Stimulated activated CD8-positive, alpha-beta memory T cell treated with anti-CD3 and anti-CD28 coated beads, Interleukin-4, amount 100 ng/mL, for 1 hour (primary cell): Measurements from ENCODE around the gene TLNRD1.

Experiments
- DNase-seq, 2 donors: peaks; one replicate each; pipeline ENCODE4 v3.0.0-alpha.2; 2020; ENCODE audit warnings: low read depth in 2 of 2, low spot score in 1 of 2

TLNRD1 gene

GRCh38 chr15:81001152-81002008 is 657 bp downstream of the TLNRD1 start:
- no peak for DNase-seq

DNA sequence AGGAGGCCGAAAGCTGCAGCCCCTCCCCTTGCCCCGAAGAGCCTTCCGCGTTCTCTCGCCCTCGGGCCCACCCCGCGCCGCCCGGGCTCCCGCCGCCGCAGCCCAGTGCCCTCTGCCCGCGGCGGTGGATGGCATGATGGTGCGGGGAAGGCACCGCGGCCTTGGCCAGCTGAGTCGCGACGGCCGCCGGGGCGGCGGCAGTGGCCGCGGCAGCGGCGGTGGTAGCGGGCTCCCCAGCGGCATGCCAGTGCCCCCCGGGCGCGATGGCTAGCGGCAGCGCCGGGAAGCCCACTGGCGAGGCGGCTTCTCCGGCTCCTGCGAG is 1.2 kb downstream of the TLNRD1 start:
- DNase-seq = no peak

- no peak for DNase-seq
Measured at GRCh38 chr15:81002331-81003096, 1.8 kb downstream of the TLNRD1 start.

- no peak for DNase-seq
Measured at GRCh38 chr15:81003097-81003350, 2.3 kb downstream of the TLNRD1 start.

DNA sequence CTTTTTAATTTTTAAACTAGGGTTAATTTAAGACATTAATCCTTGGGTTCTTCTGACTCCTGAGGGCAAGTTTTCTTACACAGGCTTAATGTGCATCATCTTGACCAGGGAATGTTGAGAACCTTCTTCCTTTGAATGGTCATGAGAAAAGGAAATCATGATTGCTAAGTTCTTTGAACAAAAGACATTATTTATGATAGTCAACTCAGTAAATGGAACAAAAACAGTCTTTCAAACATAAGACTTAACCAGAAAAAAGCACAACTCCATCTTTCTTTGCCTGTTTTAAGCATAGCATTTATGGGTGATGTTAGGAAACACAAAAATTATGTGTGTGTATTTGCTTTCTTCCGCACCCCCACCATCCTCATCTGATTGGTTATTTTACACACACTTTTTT is 5.4 kb downstream of the TLNRD1 start:
- DNase-seq = no peak

- DNase-seq = no peak
Measured at GRCh38 chr15:81007428-81008064, 6.8 kb downstream of the TLNRD1 start.

GRCh38 chr15:81008312-81008711 is 7.6 kb downstream of the TLNRD1 start:
- no peak for DNase-seq

- DNase-seq = no peak
Measured at GRCh38 chr15:81010086-81010485, 9.4 kb downstream of the TLNRD1 start.

- DNase-seq = no peak
Measured at GRCh38 chr15:81011593-81011992, 10.9 kb downstream of the TLNRD1 start.

DNA sequence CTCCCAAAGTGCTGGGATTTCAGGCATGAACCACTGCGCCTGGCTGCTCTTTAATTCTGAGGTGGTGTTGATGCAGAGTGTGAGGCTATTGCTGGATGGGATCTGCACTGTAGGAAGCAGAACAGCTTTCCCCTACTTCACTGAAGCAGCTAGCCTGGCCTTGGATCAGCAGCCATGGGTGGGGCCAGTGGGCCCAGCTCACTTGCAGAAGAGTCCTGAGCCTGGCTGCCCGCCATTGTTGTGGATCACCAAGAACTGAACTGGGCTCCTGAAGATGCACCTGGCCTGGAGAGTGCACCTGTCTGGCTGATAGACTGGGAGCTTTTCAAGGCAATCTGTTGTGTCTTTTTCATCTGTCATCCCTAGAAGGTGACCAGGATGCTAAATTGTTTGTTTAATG is 11.9 kb downstream of the TLNRD1 start:
- no peak for DNase-seq

GRCh38 chr15:81013396-81013929 is 12.7 kb downstream of the TLNRD1 start:
- no peak for DNase-seq

DNA sequence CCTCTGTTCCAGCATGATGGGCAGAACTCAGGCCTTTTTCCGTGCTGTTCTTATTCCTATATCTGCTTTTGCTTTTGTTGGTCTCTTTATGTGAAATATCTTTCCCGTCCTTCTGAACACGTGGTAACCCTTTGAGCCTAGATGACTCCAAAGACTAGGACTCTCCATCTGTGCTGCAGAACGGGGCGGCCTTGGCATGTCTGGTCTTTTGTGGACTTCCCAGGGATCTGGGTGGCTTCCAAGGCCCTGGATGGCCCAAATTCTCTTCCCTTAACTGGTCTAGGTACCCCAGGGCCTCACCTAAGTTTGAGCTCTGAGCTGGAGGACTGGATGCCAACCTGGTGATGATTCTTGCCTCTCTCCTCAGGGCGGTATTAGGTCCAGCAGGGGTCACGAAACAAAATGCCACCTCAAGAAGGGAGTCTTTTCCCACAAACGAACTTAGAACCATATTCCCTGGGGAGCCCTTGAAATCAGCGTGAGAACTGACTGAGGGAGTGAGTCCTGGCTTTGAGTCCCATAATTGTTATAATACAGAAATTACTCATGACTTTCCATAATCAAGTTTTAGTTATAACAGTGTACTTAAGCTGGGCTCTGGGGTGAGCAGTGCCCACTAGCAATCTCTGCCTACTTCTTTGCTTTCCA is 13.8 kb downstream of the TLNRD1 start:
- DNase-seq = no peak

DNA sequence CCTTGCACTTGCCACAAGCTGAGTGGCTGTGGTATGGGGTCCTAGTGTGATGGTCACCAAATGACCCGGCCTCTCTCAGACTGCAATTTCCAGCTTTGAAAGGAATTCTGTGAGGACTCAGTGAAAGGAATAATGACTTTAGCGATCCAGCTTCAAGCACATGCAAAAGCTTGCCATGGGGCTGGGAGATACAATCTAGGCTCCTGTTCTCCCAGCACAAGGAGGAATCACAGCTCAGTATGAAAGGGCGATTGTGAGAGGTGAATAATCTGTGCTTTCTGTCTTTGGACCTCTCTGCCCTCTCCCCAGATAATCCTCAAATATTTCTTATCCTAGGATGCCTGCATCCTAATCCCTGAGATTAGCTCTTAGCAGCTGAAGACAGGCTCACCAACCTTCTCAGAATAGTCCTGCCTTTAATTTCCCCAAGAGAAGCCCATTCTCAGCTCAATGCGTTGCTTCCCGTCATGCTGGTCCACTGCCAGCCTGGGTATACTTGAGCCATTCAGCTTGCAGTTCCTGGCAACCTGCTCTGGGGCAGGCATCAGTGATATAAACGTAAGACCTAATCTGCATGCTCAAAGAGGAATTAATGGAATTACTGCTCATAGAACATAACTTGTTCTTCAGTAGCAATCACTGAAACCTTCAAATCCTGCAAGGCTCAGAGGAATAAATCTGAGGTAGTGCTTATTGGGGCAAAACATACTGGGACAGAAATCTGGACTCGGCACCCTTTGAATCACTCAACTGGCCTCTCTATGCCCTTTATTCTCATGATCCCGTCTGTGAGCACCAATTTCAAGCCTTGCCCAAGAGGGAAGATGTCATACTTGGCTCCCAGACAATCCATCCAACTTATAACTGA is 15.1 kb downstream of the TLNRD1 start:
- DNase-seq = no peak

GRCh38 chr15:81016489-81017068 is 15.9 kb downstream of the TLNRD1 start:
- no peak for DNase-seq

DNA sequence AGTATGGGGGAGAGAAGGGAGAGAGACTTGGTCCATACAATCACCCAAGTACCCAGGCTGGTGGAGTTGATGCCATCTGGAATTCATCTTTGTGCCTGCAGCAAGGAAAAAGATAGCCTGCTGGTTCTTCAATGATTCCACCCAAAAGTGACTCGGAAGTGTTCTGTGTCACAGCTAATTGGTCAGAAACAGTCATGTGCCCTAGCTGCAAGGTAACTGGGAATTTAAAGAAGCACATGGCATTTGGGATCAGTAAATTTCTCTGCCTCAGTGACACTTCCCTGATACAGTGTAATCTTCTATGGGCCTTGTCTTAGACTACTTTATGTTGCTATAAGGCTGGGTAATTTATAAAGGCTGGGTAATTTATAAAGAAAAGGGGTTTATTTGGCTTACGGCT is 17.5 kb downstream of the TLNRD1 start:
- DNase-seq = no peak

GRCh38 chr15:81021321-81021720 is 20.6 kb downstream of the TLNRD1 start:
- no peak for DNase-seq

DNA sequence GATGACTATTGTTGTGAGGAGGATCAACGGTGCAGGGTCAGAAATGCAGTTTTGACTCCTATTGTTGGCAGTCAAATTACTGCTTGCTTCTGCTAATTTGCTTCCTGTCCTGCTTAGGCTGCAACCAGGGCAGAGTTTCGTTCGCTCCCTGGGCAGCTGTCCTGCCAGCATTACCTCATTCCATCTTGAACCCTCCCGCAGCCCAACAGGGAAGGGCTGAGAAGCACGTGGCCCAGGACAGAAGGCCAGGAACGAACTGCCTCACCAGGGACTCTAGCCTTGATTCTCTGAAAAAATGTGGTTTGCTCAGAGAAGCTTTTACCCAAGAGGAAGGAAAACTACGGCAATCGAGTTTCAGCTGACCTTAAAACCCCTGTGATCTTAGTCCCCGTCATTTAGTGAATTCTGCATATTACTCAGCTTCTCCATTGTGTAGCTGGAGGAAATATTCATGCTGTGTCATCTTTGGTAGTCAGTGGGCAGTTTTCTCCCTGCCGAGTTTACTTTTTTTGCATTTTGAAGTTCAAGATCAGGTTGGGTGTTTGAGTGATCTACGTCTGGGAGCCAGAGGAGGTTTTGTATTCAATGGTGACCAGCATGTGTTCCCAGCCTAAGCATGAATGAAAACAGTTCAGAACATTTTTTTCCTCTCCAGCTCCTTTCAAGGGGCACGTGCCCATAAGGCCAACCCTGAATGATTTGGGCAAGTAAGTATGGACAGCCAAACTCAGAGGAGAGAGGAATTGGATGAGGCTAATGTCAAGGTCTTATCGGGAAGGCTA is 23.0 kb downstream of the TLNRD1 start:
- DNase-seq = no peak

GRCh38 chr15:81024265-81024872 is 23.6 kb downstream of the TLNRD1 start:
- no peak for DNase-seq

- no peak for DNase-seq
Measured at GRCh38 chr15:81024936-81025335, 24.2 kb downstream of the TLNRD1 start.
